ENCODE results near the gene PRORP. TPM values are rescaled to one million over a fixed set of nuclear protein-coding genes. Genes with fewer than 3 reads are reported as not detected.
A peak's percentile ranks its signal among the peaks of the same experiment; 100 is the strongest.

The PRORP gene
- total RNA-seq, 2 experiments from 2014 or later: 45.2 to 52.2 TPM

DNA sequence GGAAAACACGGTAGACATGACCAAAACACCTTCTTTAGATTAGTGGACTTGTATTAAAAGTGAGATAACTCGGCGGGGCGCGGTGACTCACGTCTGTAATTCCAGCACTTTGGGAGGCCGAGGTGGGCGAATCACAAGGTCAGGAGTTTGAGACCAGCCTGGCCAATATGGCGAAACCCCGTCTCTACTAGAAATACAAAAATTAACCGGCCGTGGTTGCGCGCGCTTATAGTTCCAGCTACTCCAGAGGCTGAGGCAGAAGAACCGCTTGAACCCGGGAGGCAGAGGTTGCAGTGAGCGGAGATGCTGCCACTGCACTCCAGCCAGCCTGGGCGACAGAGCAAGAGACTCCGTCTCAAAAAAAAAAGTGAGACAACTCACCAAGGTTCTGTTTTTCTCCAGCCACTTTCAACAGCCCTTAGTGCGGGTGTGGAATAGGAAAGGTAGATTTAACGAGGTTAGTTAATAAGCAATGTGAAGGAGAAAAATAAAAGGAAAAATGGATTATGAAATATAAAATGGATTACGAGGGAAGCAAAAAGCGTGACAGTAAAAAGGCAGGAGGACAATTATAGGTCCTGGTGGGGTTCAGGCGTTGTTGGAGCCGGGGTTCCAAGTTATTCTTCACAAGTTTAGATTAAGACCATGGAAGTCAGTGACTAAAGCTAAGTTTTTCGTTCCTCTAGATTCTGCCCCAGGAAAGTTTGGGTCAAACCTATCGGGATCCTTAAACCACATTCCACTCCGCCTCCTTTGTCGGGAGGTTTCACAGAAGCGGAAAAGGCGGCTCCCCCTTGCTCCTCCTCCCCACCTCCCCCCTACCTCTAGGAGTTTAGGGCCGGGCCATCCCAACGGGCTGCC lies 1.1 kb upstream of the PRORP start:
- Histone ChIP-seq H3K9me3 (ENCODE audit: low read length) (no peaks in the 10 kb centered on the region), H3K36me3 (ENCODE audit: insufficient read depth, low read length) (peaks cover 5% of the 10 kb centered on the region; the same call in 1 of the 2 replicates), H3K4me3 (ENCODE audit: low read depth, low read length, poor library complexity, severe bottlenecking) (peak overlapping the region; percentile 85), H4K20me1 (ENCODE audit: insufficient read depth, low read length) (no peaks in the 10 kb centered on the region), H3K4me1 (ENCODE audit: insufficient read depth, low read length, poor library complexity, severe bottlenecking) (peaks cover 30% of the 10 kb centered on the region), H3K4me2 (ENCODE audit: low read length) (peak overlapping the region; percentile 89), H3K27ac (ENCODE audit: low read depth, low read length, poor library complexity, severe bottlenecking) (peak overlapping the region; percentile 81), H2AFZ (ENCODE audit: low read length) (peak overlapping the region; percentile 78; the same call in 1 of the 2 replicates), H3K9me2 (ENCODE audit: insufficient read depth, low read length) (no peaks in the 10 kb centered on the region), H3K79me2 (ENCODE audit: insufficient read depth, low read depth, low read length) (peaks cover 52% of the 10 kb centered on the region)
- no peak for DNase-seq (ENCODE audit: low spot score)
- BruUV-seq (replicated peaks): TSS peak; percentile 86
- ChIA-PET CTCF (ENCODE audit: unreplicated experiment) (interaction anchor here (0.6 to 0.9 kb wide), 3 partner anchors 17 to 171 kb away, joined by 3 read pairs; partner anchors contain the start of gene PSMA6), POLR2A (interaction anchor here (0.5 to 4.1 kb wide), 9 partner anchors 13 to 408 kb away, joined by 3 to 19 read pairs (median 4); partner anchors contain the start of gene FAM177A1)
- no peak for TF ChIP-seq EZH2phosphoT487 (IDR thresholded peaks at IDR 0.05; ENCODE audit: borderline replicate concordance, low read depth, low read length)
- TF ChIP-seq, protein P1, sequence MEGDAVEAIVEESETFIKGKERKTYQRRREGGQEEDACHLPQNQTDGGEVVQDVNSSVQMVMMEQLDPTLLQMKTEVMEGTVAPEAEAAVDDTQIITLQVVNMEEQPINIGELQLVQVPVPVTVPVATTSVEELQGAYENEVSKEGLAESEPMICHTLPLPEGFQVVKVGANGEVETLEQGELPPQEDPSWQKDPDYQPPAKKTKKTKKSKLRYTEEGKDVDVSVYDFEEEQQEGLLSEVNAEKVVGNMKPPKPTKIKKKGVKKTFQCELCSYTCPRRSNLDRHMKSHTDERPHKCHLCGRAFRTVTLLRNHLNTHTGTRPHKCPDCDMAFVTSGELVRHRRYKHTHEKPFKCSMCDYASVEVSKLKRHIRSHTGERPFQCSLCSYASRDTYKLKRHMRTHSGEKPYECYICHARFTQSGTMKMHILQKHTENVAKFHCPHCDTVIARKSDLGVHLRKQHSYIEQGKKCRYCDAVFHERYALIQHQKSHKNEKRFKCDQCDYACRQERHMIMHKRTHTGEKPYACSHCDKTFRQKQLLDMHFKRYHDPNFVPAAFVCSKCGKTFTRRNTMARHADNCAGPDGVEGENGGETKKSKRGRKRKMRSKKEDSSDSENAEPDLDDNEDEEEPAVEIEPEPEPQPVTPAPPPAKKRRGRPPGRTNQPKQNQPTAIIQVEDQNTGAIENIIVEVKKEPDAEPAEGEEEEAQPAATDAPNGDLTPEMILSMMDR (conservative IDR thresholded peaks at IDR 0.05; ENCODE audit: low read length): no peak
- intact Hi-C loops (cut with micrococcal nuclease; ENCODE audit: unreplicated experiment): loop anchor here (1.0 to 5.0 kb wide), 4 partner anchors 247 to 686 kb away; partner anchors contain the start of genes CFL2 and RALGAPA1

DNA sequence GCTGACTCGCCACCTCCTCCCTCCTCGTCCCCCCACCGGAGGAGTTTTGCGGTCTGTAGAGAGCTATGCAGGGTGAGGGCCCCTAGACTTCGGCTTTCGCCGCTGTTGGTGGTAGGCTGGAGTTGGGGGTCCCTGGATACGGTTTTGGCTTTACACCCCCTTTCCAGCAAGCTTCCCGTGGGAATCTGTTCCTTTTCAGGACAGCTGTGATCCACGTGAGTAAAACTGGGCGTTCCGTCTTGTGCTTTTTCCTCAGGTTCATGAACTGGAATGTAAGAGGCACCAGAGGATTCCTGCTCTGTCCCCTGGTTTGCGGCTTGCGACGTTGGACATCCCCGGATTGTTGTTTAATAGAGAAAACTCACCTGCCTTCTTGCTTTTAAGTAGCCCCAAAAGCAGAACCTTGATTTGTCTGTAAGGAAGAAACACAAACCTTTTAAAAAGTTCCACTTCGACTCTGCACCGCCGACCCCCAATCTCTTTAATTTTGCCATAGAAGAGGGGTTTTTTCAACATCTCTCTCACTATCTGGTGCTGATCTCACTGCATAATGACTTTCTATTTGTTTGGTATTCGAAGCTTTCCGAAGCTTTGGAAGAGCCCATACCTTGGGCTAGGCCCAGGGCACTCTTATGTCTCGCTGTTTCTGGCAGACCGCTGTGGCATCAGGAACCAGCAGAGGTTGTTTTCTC lies 490 bp downstream of the PRORP start:
- peak overlapping the region; percentile 89 for H3K4me2 ChIP-seq (ENCODE audit: low read length)
- no peaks in the 10 kb centered on the region for H3K9me2 ChIP-seq (ENCODE audit: insufficient read depth, low read length)
- no peaks in the 10 kb centered on the region for H4K20me1 ChIP-seq (ENCODE audit: insufficient read depth, low read length)
- peak overlapping the region; percentile 81 for H3K27ac ChIP-seq (ENCODE audit: low read depth, low read length, poor library complexity, severe bottlenecking)
- peaks cover 43% of the 10 kb centered on the region for H3K4me1 ChIP-seq (ENCODE audit: insufficient read depth, low read length, poor library complexity, severe bottlenecking)
- H3K36me3 ChIP-seq (ENCODE audit: insufficient read depth, low read length): peaks cover 18% of the 10 kb centered on the region
- TSS peak; percentile 79 for BruUV-seq (replicated peaks)
- ChIA-PET CTCF (ENCODE audit: unreplicated experiment) (interaction anchor here (0.9 kb wide), 1 partner anchor 19 kb away, joined by 3 read pairs; no protein-coding TSS in a partner anchor), POLR2A (interaction anchor here (0.5 to 4.1 kb wide), 15 partner anchors 8 to 420 kb away, joined by 3 to 19 read pairs (median 4); partner anchors contain the start of genes FAM177A1 and SRP54)
- peak; percentile 34 for DNase-seq (ENCODE audit: low spot score)
- peaks cover 65% of the 10 kb centered on the region for H3K79me2 ChIP-seq (ENCODE audit: insufficient read depth, low read depth, low read length)
- no peak for TF ChIP-seq EZH2phosphoT487 (IDR thresholded peaks at IDR 0.05; ENCODE audit: borderline replicate concordance, low read depth, low read length)
- intact Hi-C loops (cut with micrococcal nuclease; ENCODE audit: unreplicated experiment): loop anchor here (1.0 to 5.0 kb wide), 6 partner anchors 77 to 684 kb away; partner anchors contain the start of genes CFL2, FAM177A1, PSMA6 and RALGAPA1
- peak overlapping the region; percentile 78; the same call in 1 of the 2 replicates for H2AFZ ChIP-seq (ENCODE audit: low read length)
- no peaks in the 10 kb centered on the region for H3K9me3 ChIP-seq (ENCODE audit: low read length)
- peak overlapping the region; percentile 85 for H3K4me3 ChIP-seq (ENCODE audit: low read depth, low read length, poor library complexity, severe bottlenecking)

DNA sequence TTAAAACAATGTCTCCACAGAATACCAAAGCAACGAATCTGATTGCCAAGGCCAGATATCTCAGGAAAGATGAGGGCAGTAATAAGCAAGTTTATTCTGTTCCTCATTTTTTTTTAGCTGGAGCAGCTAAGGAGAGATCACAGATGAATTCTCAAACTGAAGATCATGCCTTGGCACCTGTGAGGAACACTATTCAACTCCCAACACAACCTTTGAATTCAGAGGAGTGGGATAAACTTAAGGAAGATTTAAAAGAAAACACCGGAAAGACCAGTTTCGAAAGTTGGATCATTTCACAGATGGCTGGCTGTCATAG lies 994 bp downstream of the PRORP start:
- H3K4me1 ChIP-seq (ENCODE audit: insufficient read depth, low read length, poor library complexity, severe bottlenecking): peaks cover 44% of the 10 kb centered on the region
- peak overlapping the region; percentile 81 for H3K27ac ChIP-seq (ENCODE audit: low read depth, low read length, poor library complexity, severe bottlenecking)
- intact Hi-C loops (cut with micrococcal nuclease; ENCODE audit: unreplicated experiment): loop anchor here (5.0 kb wide), 3 partner anchors 284 to 684 kb away; partner anchors contain the start of genes CFL2 and RALGAPA1
- ChIA-PET POLR2A (interaction anchor here (0.6 to 4.1 kb wide), 13 partner anchors 9 to 297 kb away, joined by 3 to 19 read pairs (median 3); partner anchors contain the start of genes FAM177A1, PSMA6 and SRP54), CTCF (ENCODE audit: unreplicated experiment) (interaction anchor here (1.1 kb wide), 1 partner anchor 12 kb away, joined by 3 read pairs; no protein-coding TSS in a partner anchor)
- H2AFZ ChIP-seq (ENCODE audit: low read length): peak overlapping the region; percentile 78; the same call in 1 of the 2 replicates
- H3K9me3 ChIP-seq (ENCODE audit: low read length): no peaks in the 10 kb centered on the region
- peak overlapping the region; percentile 89 for H3K4me2 ChIP-seq (ENCODE audit: low read length)
- TF ChIP-seq, protein P1 (conservative IDR thresholded peaks at IDR 0.05; ENCODE audit: low read length): no peak
- no peak for TF ChIP-seq EZH2phosphoT487 (IDR thresholded peaks at IDR 0.05; ENCODE audit: borderline replicate concordance, low read depth, low read length)
- no peaks in the 10 kb centered on the region for H4K20me1 ChIP-seq (ENCODE audit: insufficient read depth, low read length)
- DNase-seq (ENCODE audit: low spot score): no peak
- H3K9me2 ChIP-seq (ENCODE audit: insufficient read depth, low read length): no peaks in the 10 kb centered on the region
- peaks cover 70% of the 10 kb centered on the region for H3K79me2 ChIP-seq (ENCODE audit: insufficient read depth, low read depth, low read length)
- H3K4me3 ChIP-seq (ENCODE audit: low read depth, low read length, poor library complexity, severe bottlenecking): peak overlapping the region; percentile 85
- peaks cover 23% of the 10 kb centered on the region for H3K36me3 ChIP-seq (ENCODE audit: insufficient read depth, low read length)
- BruUV-seq (replicated peaks): no TSS peak
